ENCODE results near the gene PXDN.
"Not testable (repeated sequence)": the region's sequence is repeated elsewhere in the genome, so short reads cannot be mapped to it uniquely, and the experiment has no call there.

PXDN gene

DNA sequence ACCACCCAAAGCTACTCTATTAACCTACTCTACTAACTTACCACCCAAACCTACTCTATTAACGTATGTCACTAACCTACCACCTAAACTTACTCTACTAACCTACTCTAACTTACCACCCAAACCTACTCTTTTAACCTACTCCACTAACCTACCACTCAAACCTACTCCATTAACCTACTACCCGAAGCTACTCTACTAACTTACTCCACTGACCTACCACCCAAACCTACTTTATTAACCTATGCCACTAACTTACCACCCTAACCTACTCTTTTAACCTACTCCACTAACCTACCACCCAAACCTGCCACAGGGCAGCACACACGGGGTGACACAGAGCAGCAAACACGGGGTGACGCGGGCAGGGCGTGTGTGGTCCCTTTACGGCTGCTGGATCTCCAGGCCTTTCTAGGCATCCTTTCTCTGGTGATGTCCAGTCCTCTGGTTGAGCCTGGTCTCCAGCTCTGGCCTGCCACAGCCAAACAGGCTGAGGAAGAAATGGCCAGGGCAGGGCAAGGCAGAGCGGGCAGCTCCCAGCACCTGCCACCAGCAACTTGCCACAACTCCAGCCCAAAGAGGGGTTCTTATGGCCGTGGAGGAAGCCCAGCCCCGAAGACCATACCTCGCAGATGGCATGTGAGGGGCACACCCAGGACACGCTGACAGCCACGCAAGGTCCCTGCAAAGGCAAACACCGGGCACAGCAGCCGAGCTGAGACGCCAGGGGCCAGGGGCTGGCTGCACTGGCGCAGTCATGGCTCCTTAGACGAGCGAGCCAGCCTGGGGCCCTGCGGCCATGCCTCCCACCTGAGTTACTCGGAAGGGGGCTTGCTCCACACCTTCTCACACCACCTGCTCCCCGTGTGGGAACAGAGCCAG, 25.7 kb downstream of the PXDN start:
- Histone ChIP-seq H3K27me3 (ENCODE audit: insufficient read depth, low read depth, severe bottlenecking) (no peaks in the 10 kb centered on the region), H3K36me3 (no peaks in the 10 kb centered on the region), H3K27ac (no peak overlapping the region), H3K9me3 (ENCODE audit: severe bottlenecking) (peaks cover 2% of the 10 kb centered on the region), H3K4me3 (ENCODE audit: low read depth, low read length) (no peak overlapping the region)
- TF ChIP-seq, protein P1, sequence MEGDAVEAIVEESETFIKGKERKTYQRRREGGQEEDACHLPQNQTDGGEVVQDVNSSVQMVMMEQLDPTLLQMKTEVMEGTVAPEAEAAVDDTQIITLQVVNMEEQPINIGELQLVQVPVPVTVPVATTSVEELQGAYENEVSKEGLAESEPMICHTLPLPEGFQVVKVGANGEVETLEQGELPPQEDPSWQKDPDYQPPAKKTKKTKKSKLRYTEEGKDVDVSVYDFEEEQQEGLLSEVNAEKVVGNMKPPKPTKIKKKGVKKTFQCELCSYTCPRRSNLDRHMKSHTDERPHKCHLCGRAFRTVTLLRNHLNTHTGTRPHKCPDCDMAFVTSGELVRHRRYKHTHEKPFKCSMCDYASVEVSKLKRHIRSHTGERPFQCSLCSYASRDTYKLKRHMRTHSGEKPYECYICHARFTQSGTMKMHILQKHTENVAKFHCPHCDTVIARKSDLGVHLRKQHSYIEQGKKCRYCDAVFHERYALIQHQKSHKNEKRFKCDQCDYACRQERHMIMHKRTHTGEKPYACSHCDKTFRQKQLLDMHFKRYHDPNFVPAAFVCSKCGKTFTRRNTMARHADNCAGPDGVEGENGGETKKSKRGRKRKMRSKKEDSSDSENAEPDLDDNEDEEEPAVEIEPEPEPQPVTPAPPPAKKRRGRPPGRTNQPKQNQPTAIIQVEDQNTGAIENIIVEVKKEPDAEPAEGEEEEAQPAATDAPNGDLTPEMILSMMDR (IDR thresholded peaks at IDR 0.05; ENCODE audit: low read depth, low read length) = no peak
- peak; percentile 8 for DNase-seq

DNA sequence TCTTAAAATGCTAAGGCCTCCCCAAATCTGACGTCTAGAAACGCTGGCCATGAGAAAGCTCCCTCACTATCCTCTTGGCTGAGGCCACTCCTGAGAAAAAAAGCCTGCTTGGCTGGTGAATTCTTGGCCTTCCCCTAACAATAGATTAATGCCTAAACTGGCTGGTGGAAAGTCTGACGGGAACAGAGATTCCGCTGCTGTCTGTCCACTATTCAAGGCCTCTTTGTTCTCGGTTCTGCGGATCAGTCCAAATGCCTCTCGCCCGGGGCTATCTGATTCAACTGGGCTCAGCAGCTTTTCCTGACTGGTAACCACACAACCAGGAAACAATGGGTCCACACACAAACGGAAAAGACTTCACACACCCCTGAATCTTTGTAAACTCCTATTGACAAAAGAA, 27.2 kb downstream of the PXDN start:
- H3K27me3 ChIP-seq (ENCODE audit: insufficient read depth, low read depth, severe bottlenecking) = no peaks in the 10 kb centered on the region
- peaks cover 2% of the 10 kb centered on the region for H3K9me3 ChIP-seq (ENCODE audit: severe bottlenecking)
- no peak overlapping the region for H3K4me3 ChIP-seq (ENCODE audit: low read depth, low read length)
- peak; percentile 6 for DNase-seq
- H3K27ac ChIP-seq = no peak overlapping the region
- no peaks in the 10 kb centered on the region for H3K36me3 ChIP-seq
- TF ChIP-seq, protein P1 (IDR thresholded peaks at IDR 0.05; ENCODE audit: low read depth, low read length) = no peak

DNA sequence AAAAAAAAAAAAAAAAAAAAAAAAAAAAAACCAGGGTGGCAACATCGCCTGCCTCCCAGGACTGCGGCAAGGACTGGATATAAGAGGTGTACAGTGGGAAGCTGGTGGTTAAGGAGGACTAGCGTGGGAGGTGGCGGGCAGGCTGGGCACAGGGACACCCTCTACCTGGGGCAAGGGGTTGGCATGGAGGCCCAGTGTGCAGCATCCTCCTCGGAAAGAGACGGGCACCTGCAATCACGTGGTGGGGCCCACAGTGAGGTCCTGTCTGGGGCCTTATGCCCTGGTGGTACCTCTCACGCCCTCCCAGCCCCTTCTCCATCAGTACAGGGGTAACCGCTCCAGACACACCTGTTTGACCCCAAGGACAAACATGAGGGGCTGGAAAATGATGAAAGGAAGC, 27.9 kb downstream of the PXDN start:
- peaks cover 2% of the 10 kb centered on the region for H3K9me3 ChIP-seq (ENCODE audit: severe bottlenecking)
- no peaks in the 10 kb centered on the region for H3K36me3 ChIP-seq
- no peaks in the 10 kb centered on the region for H3K27me3 ChIP-seq (ENCODE audit: insufficient read depth, low read depth, severe bottlenecking)
- TF ChIP-seq, protein P1 (IDR thresholded peaks at IDR 0.05; ENCODE audit: low read depth, low read length) = no peak
- no peak overlapping the region for H3K4me3 ChIP-seq (ENCODE audit: low read depth, low read length)
- no peak overlapping the region for H3K27ac ChIP-seq
- DNase-seq = no peak

DNA sequence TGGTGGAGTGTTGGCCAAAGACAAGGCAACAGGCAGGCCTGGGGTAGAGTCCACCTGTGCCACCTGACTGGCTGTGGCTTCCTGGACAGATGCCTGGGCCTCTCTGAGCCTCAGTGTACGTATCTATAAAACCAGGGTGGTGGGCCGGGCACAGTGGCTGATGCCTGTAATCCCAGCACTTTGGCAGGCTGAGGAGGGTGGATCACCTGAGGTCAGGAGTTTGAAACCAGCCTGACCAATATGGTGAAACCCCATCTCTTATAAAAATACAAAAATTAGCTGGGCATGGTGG, 28.4 kb downstream of the PXDN start:
- not testable (repeated sequence) for H3K9me3 ChIP-seq (ENCODE audit: severe bottlenecking); H3K27ac ChIP-seq

DNA sequence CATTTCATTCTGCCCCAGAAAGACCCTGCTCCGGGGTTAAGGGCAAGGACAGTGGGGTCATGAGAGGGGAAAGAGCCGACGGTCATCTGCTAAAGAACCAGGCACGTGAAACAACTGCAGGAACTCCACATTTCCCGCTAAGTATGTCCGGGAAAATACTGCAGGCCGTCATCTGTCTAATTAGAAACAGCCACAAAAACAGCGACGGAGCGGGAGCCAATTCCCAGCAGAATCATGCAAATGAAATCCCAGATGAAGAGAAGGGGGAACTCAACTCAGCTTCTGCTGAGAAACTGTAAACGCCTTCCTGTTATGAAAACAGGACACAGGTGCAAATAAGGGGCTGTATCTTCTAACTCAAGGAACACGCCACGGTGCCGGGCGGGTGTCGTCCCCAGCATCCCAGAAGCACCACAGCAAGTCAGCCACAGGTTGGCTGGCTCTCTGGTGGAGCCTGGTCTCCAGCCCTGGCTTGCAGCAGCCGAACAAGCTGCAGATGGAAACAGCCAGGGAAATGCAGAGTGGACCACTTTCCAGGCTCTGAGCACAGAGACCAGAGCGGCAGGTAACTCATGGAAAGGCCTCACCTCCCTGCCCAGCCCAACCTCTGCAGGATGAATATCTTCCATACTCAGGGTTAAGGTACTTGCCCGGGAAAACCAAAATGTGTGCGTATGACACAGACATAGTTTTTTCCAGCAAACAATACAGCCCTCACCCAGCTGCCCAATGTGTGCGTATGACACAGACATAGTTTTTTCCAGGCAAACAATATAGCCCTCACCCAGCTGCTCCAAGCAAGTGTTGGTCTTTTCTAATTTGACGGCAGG, 28.9 kb downstream of the PXDN start:
- Histone ChIP-seq H3K36me3 (no peaks in the 10 kb centered on the region), H3K9me3 (ENCODE audit: severe bottlenecking) (peaks cover 2% of the 10 kb centered on the region), H3K27ac (no peak overlapping the region), H3K27me3 (ENCODE audit: insufficient read depth, low read depth, severe bottlenecking) (no peaks in the 10 kb centered on the region), H3K4me3 (ENCODE audit: low read depth, low read length) (no peak overlapping the region)
- no peak for DNase-seq
- TF ChIP-seq, protein P1 (IDR thresholded peaks at IDR 0.05; ENCODE audit: low read depth, low read length) = no peak

More for the DNA sequence above, 28.4 kb downstream of the PXDN start:
- DNase-seq; H3K27me3 ChIP-seq (ENCODE audit: insufficient read depth, low read depth, severe bottlenecking); H3K36me3 ChIP-seq; H3K4me3 ChIP-seq (ENCODE audit: low read depth, low read length): not testable (repeated sequence)

DNA sequence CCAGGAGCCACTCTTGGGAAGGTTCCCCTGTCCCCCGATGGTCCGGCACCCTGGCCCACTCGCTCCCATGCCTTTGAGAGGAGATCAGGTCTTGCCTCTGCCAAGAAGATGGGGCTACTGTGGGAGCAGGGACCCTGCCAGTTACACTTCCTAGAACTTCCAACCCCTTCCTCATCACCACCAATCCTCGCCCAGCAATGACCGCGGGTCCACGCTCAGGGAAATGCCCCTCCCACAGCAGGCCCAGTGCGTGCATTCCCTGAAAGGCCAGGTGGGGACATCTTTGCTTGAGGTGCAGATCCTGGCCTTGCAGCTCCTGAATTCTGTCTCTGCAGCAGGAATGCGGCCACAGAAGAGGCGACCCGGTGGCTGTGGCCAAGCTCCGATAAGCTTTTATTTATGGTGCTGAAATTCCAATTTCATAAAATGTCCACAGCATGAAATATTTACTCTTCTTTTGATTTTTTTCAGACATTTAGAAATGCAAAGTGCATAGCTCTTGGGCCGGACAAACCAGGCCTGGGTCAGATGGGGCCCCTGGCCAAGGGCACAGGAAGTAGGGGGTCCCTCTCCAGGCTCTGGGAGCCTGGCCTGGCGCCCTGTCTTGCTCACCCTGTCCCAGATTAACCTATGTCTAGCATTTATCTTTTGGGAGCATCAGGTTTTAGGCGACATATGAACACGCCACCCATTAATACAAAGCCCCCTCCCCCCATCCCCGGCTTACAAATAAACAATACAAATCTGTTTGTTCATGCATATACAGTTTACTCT, 29.8 kb downstream of the PXDN start:
- no peaks in the 10 kb centered on the region for H3K36me3 ChIP-seq
- TF ChIP-seq, protein P1 (IDR thresholded peaks at IDR 0.05; ENCODE audit: low read depth, low read length) = no peak
- no peaks in the 10 kb centered on the region for H3K27me3 ChIP-seq (ENCODE audit: insufficient read depth, low read depth, severe bottlenecking)
- no peak overlapping the region for H3K27ac ChIP-seq
- H3K9me3 ChIP-seq (ENCODE audit: severe bottlenecking) = peaks cover 2% of the 10 kb centered on the region
- no peak for DNase-seq
- no peak overlapping the region for H3K4me3 ChIP-seq (ENCODE audit: low read depth, low read length)

Data from WERI-Rb-1 (cell line).